ENCODE data around the gene TCF20.

- TF ChIP-seq, protein P1, sequence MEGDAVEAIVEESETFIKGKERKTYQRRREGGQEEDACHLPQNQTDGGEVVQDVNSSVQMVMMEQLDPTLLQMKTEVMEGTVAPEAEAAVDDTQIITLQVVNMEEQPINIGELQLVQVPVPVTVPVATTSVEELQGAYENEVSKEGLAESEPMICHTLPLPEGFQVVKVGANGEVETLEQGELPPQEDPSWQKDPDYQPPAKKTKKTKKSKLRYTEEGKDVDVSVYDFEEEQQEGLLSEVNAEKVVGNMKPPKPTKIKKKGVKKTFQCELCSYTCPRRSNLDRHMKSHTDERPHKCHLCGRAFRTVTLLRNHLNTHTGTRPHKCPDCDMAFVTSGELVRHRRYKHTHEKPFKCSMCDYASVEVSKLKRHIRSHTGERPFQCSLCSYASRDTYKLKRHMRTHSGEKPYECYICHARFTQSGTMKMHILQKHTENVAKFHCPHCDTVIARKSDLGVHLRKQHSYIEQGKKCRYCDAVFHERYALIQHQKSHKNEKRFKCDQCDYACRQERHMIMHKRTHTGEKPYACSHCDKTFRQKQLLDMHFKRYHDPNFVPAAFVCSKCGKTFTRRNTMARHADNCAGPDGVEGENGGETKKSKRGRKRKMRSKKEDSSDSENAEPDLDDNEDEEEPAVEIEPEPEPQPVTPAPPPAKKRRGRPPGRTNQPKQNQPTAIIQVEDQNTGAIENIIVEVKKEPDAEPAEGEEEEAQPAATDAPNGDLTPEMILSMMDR (IDR thresholded peaks at IDR 0.05): no peak
- TF ChIP-seq POLR2AphosphoS5 (IDR thresholded peaks at IDR 0.05): no peak
- TF ChIP-seq POLR2A (IDR thresholded peaks at IDR 0.05): no peak
- no peak for TF ChIP-seq EP300 (IDR thresholded peaks at IDR 0.05)
These were observed 13.7 kb upstream of the TCF20 start for GRCh38 chr22:42284202-42284591.

Measured in upper lobe of left lung (tissue), 4 donors.